Glutamatergic neuron (in vitro differentiated cells): ENCODE data around the gene OR51V1. TPM values are rescaled to one million over a fixed set of nuclear protein-coding genes. Genes with fewer than 3 reads are reported as not detected.

ENCODE experiments used
- DNase-seq: peaks from one replicate; pipeline ENCODE4 v3.0.0; 2022
- H3K27ac Mint-ChIP-seq: one replicate; pipeline ENCODE4 v1.8.0; 2020; ENCODE audit warnings: mild to moderate bottlenecking, mixed read lengths, inconsistent platforms; ENCODE audit not compliant: unreplicated experiment
- H3K27me3 Mint-ChIP-seq: one replicate; pipeline ENCODE4 v1.8.0; 2020; ENCODE audit warnings: mild to moderate bottlenecking, moderate library complexity, mixed read lengths, inconsistent platforms; ENCODE audit not compliant: unreplicated experiment
- H3K36me3 Mint-ChIP-seq: one replicate; pipeline ENCODE4 v1.8.0; 2020; ENCODE audit warnings: mild to moderate bottlenecking, mixed read lengths, inconsistent platforms; ENCODE audit not compliant: unreplicated experiment
- H3K4me1 Mint-ChIP-seq: one replicate; pipeline ENCODE4 v1.8.0; 2020; ENCODE audit warnings: mild to moderate bottlenecking, low read depth, mixed read lengths, inconsistent platforms; ENCODE audit not compliant: unreplicated experiment
- H3K4me3 Mint-ChIP-seq: one replicate; pipeline ENCODE4 v1.8.0; 2020; ENCODE audit warnings: mild to moderate bottlenecking, mixed read lengths, inconsistent platforms; ENCODE audit not compliant: unreplicated experiment
- H3K9me3 Mint-ChIP-seq: one replicate; pipeline ENCODE4 v1.8.0; 2020; ENCODE audit warnings: mild to moderate bottlenecking, moderate library complexity, mixed read lengths, inconsistent platforms; ENCODE audit not compliant: unreplicated experiment
- total RNA-seq: library from RNA; stranded (reverse); fragmentation: NEBNext Ultra II Directional; extraction: Animal tissue kit (Norgen Biotek cat#: 25700); gene quantifications from one replicate; pipeline ENCODE4 v1.2.1, GENCODE V29; 2021; ENCODE audit not compliant: unreplicated experiment
- TF ChIP-seq, protein P1 (sequence below): fragments of 200-600 bp; sonication (generic); IDR thresholded peaks from one replicate; pipeline ENCODE4 v1.5.0; 2021; ENCODE audit not compliant: partially characterized antibody, unreplicated experiment

The OR51V1 gene
- total RNA-seq, 1 donor from 2014 or later: not detected

DNA sequence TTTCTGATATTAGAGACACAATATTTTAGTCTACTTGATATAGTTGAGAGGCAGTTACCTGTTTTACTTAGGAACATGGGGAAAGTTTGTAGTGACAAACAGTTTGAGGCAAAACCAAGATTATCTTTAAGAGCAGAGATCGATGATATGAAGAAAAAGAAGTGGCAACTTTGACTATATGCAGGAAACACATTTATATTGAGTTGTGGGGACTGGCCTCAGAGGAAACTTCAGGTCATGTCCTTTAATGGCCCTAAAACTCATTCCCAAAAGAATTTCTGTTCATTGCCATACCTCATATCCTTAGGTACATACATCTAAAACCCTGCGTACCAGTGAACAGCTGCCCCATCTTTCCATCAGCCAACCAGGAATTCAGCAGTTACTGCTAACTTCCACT, 44.7 kb upstream of the OR51V1 start:
- H3K4me3 Mint-ChIP-seq: no peak overlapping the region
- TF ChIP-seq, protein P1, sequence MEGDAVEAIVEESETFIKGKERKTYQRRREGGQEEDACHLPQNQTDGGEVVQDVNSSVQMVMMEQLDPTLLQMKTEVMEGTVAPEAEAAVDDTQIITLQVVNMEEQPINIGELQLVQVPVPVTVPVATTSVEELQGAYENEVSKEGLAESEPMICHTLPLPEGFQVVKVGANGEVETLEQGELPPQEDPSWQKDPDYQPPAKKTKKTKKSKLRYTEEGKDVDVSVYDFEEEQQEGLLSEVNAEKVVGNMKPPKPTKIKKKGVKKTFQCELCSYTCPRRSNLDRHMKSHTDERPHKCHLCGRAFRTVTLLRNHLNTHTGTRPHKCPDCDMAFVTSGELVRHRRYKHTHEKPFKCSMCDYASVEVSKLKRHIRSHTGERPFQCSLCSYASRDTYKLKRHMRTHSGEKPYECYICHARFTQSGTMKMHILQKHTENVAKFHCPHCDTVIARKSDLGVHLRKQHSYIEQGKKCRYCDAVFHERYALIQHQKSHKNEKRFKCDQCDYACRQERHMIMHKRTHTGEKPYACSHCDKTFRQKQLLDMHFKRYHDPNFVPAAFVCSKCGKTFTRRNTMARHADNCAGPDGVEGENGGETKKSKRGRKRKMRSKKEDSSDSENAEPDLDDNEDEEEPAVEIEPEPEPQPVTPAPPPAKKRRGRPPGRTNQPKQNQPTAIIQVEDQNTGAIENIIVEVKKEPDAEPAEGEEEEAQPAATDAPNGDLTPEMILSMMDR: no peak
- no peaks in the 10 kb centered on the region for H3K36me3 Mint-ChIP-seq
- peaks cover 2% of the 10 kb centered on the region for H3K9me3 Mint-ChIP-seq
- DNase-seq: no peak
- no peak overlapping the region for H3K27ac Mint-ChIP-seq
- H3K27me3 Mint-ChIP-seq: no peaks in the 10 kb centered on the region
- no peaks in the 10 kb centered on the region for H3K4me1 Mint-ChIP-seq

DNA sequence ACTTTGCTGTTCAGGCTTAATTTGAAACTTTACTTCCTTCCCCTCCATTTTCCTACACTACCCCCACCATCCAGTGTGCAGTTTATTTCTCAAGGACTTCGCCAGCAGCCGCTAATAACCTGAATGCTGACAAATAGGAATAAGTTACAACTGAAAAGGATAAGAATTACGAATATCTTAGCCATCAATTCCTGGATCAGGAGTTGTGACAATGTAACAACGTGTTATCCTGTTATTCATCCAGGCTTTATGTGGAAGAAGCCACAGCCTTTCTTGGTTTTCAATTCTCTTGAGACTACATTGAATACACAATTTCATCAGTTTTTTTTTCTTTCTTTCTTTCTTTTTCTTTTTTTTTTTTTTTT, 43.3 kb upstream of the OR51V1 start:
- no peaks in the 10 kb centered on the region for H3K27me3 Mint-ChIP-seq
- no peaks in the 10 kb centered on the region for H3K9me3 Mint-ChIP-seq
- no peaks in the 10 kb centered on the region for H3K4me1 Mint-ChIP-seq
- H3K27ac Mint-ChIP-seq: no peak overlapping the region
- TF ChIP-seq, protein P1: no peak
- no peak for DNase-seq
- H3K36me3 Mint-ChIP-seq: no peaks in the 10 kb centered on the region
- no peak overlapping the region for H3K4me3 Mint-ChIP-seq

DNA sequence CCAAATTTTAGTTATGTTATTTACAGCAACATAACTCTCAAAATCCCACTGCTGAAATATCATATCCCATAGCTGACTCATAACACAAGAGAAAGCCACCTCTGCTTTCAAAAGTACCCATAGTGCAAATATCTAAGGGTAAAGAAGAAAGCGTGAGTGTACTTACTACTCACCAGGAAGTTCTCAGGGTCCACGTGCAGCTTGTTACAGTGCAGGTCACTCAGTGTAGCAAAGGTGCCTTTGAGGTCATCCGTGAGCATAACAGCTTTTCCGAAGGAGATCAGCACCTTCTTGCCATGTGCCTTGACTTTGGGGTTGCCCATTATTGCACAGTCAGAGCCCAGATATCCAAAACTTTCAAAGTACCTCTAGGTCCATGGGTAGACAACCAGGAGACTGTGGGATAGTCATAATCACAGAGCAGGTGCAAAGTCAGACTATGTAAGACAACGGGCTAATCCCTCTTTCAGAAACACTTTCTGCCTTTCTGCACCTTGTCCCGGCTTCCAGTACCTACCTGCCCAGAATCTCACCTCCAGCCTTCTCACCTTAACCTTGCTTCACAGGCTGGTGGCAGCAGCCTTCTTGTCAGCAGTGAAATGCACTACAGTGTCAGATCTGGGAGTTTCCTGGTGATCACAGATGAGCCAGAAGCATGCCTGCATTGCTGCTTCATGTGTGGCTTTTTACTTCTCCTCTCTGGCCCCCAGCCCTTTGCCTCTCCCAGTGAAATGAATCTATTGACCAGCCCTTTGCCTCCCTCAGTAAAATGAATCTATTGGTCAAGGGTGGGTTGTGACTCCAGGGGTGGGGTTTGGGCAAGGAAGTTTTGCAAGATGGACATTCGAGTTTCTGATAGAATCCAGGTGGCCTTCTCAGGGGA, 42.7 kb upstream of the OR51V1 start:
- Mint-ChIP-seq H3K36me3 (no peaks in the 10 kb centered on the region), H3K27ac (no peak overlapping the region), H3K9me3 (no peaks in the 10 kb centered on the region), H3K27me3 (no peaks in the 10 kb centered on the region), H3K4me3 (no peak overlapping the region), H3K4me1 (no peaks in the 10 kb centered on the region)
- TF ChIP-seq, protein P1: no peak
- no peak for DNase-seq

DNA sequence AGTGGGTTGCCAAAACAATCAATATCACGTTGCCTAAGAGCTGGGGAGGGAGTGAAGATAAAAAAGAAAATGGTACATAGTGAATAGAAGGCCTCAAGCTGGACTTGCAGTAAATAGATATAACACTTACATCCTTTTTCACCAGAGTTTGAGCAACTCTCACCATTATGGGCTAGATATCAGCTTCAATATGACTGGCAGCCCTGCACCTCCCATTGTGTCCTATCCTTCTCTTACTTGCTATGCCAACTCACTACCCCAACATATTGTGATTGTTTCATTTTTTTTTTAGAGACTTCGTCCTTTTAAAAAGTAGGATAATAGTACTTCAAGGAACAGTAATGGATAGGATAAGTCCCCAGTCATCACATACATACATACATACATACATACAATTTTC, 41.7 kb upstream of the OR51V1 start:
- Mint-ChIP-seq H3K4me3 (no peak overlapping the region), H3K27ac (no peak overlapping the region), H3K36me3 (no peaks in the 10 kb centered on the region), H3K9me3 (no peaks in the 10 kb centered on the region), H3K27me3 (no peaks in the 10 kb centered on the region), H3K4me1 (no peaks in the 10 kb centered on the region)
- TF ChIP-seq, protein P1: no peak
- DNase-seq: no peak

DNA sequence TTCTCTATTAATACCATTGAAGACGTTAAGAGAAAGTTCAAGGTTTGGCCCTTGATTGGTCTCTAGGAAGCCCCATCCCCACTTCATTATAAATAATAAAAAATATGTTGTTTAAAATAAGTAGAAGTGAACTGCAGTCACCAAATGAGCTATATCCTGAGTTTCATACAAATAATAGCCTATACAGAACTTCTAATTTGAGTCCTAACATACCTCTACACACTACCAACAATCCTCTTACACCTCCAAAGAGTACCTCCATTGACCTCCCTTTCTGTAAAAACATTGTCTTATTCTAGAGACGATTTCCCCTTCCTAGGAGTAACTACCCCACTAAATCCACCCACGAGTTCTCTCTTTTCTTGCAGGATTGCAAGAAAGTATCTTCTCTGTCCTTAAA, 41.0 kb upstream of the OR51V1 start:
- TF ChIP-seq, protein P1: no peak
- no peaks in the 10 kb centered on the region for H3K9me3 Mint-ChIP-seq
- no peak for DNase-seq
- H3K4me1 Mint-ChIP-seq: no peaks in the 10 kb centered on the region
- no peaks in the 10 kb centered on the region for H3K27me3 Mint-ChIP-seq
- H3K4me3 Mint-ChIP-seq: no peak overlapping the region
- no peaks in the 10 kb centered on the region for H3K36me3 Mint-ChIP-seq
- H3K27ac Mint-ChIP-seq: no peak overlapping the region
